Activated naive CD4-positive, alpha-beta T cell treated with anti-CD3 and anti-CD28 coated beads for 36 hours (primary cell): ENCODE measurements around the gene FOXL1. TPM values are rescaled to one million over a fixed set of nuclear protein-coding genes. Genes with fewer than 3 reads are reported as not detected.

Experiments used
- CTCF ChIA-PET: fragments of 350-600 bp; sonication (Branson Sonifier 250); formaldehyde crosslinking; loops from one replicate; lab custom pipeline; 2021; ENCODE audit warnings: antibody characterized with exemption; lab: Charles Lee
- DNase-seq: peaks from one replicate; pipeline ENCODE4 v3.0.0-alpha.2; 2020
- H3K27ac Mint-ChIP-seq: one replicate; pipeline ENCODE4 v1.8.0; 2021; ENCODE audit warnings: mild to moderate bottlenecking, mixed read lengths
- H3K27me3 Mint-ChIP-seq: one replicate; pipeline ENCODE4 v1.8.0; 2021; ENCODE audit warnings: low read depth, mixed read lengths
- H3K36me3 Mint-ChIP-seq: one replicate; pipeline ENCODE4 v1.8.0; 2021; ENCODE audit warnings: low read depth, mixed read lengths
- H3K4me1 Mint-ChIP-seq: one replicate; pipeline ENCODE4 v1.8.0; 2021; ENCODE audit warnings: low read depth, mixed read lengths
- H3K4me3 Mint-ChIP-seq: one replicate; pipeline ENCODE4 v1.8.0; 2021; ENCODE audit warnings: mild to moderate bottlenecking, moderate library complexity, mixed read lengths
- H3K9me3 Mint-ChIP-seq: one replicate; pipeline ENCODE4 v1.8.0; 2021; ENCODE audit warnings: mixed read lengths
- intact Hi-C: fragments of 100-400 bp; cut with micrococcal nuclease; formaldehyde crosslinking; loops from one replicate; pipeline ENCODE4 v1.15.1; 2023
- total RNA-seq, 2 experiments: library from RNA; stranded (reverse); gene quantifications; one replicate each; pipeline ENCODE4 v1.2.3, GENCODE V29; 2021

The FOXL1 gene
- total RNA-seq, 2 experiments from 2014 or later = not detected

GRCh38 chr16:86538196-86538780 is 40.1 kb upstream of the FOXL1 start:
- H3K27ac Mint-ChIP-seq = no peak overlapping the region
- no peaks in the 10 kb centered on the region for H3K9me3 Mint-ChIP-seq
- H3K27me3 Mint-ChIP-seq = no peaks in the 10 kb centered on the region
- H3K4me1 Mint-ChIP-seq = no peaks in the 10 kb centered on the region
- DNase-seq = no peak
- peaks cover 11% of the 10 kb centered on the region for H3K36me3 Mint-ChIP-seq
- no peak overlapping the region for H3K4me3 Mint-ChIP-seq
- intact Hi-C loops = no loop called here
- CTCF ChIA-PET = no interaction called here

DNA sequence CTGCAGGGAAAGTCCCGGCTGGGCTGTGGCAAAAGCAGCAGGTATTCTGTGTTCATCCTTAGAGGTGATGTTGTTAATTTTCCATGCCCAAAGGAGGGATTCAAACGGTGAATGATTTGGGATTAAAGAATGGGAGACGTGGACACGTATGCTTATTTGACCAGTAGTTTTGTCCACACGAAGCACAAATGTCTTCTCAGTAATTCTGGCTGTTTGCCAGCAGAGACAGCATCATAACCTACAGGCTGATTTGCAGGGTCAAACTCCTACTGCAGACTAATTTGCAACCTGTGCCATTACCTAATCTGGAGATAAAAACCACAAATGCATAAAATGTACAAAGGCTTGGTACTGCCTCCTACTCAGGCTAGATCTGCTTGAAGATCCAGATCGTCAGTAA is 37.5 kb upstream of the FOXL1 start:
- no peak for DNase-seq
- CTCF ChIA-PET = no interaction called here
- Mint-ChIP-seq H3K27me3 (no peaks in the 10 kb centered on the region), H3K9me3 (no peaks in the 10 kb centered on the region), H3K4me3 (no peak overlapping the region), H3K4me1 (no peaks in the 10 kb centered on the region), H3K27ac (no peak overlapping the region), H3K36me3 (peaks cover 21% of the 10 kb centered on the region)
- intact Hi-C loops = no loop called here

- Mint-ChIP-seq H3K36me3 (peaks cover 19% of the 10 kb centered on the region), H3K9me3 (no peaks in the 10 kb centered on the region), H3K4me1 (no peaks in the 10 kb centered on the region), H3K27me3 (no peaks in the 10 kb centered on the region), H3K27ac (no peak overlapping the region), H3K4me3 (no peak overlapping the region)
- intact Hi-C loops = no loop called here
- no peak for DNase-seq
- CTCF ChIA-PET = no interaction called here
Observed at GRCh38 chr16:86541560-86541959, 36.8 kb upstream of the FOXL1 start.

DNA sequence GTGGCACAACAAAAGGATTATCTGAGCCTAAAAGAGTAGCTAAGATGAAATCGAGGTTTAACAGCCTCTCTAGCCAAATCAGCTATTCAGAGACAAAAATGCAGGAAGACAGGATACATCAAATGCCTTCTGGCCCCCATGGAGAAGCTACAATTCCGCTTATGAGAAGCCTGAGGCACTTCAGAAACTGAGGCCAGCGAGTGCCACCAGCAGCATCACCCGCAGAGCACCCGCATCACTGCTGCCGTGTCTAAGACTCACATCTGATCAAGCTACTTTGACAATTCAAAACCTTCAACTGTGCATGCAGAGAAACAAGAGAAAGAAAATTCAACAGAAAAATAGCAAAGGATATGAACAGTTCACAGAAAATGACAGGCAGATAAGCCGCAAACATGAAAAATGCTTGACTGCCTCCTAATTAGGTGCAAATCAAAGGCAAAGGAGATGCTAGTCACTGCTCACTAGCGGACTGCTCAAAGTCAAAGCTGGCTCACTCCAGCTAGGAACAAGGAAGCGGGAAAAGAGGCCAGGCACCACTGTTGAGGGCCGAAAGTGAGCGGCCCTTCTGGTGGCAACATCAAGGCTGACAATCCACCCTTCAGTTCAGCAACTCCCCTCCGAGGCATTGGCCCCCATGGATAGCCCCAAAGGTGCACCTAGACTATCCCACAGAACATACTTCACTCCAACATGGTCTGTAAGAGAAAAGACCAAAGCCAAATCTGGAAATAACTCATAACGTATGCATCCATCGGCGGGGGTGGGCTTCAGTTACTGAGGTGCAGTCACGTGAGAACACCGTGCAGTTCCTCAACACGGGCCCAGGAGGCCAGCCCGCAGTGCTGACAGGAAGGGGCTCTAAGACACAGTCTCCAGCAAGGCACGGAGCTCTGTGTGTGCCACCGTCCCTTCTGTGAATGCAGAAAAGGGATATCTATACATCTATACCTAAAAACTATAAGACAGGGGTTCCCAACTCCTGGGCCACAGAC is 35.3 kb upstream of the FOXL1 start:
- CTCF ChIA-PET = interaction anchor here (0.6 kb wide), 1 partner anchor 724 kb away, joined by 3 read pairs; no protein-coding TSS in a partner anchor
- H3K4me3 Mint-ChIP-seq = no peak overlapping the region
- peaks cover 22% of the 10 kb centered on the region for H3K36me3 Mint-ChIP-seq
- no peaks in the 10 kb centered on the region for H3K27me3 Mint-ChIP-seq
- H3K9me3 Mint-ChIP-seq = no peaks in the 10 kb centered on the region
- H3K27ac Mint-ChIP-seq = no peak overlapping the region
- no peak for DNase-seq
- H3K4me1 Mint-ChIP-seq = no peaks in the 10 kb centered on the region
- intact Hi-C loops = no loop called here

DNA sequence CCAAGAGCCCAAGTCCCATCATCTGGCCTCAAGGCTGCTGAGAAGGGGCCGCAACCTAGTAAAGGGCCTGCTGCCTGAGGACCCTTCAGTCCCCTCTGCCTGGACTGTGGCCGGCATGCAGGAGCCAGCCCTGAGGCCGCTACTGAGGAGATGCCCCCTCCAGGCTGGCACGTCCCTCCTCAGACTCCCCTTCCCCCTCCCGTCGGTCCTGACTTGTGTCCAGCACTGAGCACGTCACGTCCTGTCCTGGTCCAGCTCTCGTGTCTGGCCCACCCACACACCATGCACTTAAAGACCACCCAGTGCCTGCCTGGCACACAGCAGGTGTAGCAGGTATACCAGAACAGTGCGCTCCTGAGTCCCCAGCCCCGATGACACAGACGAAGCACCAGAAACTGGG is 32.9 kb upstream of the FOXL1 start:
- CTCF ChIA-PET = no interaction called here
- Mint-ChIP-seq H3K27me3 (no peaks in the 10 kb centered on the region), H3K9me3 (no peaks in the 10 kb centered on the region), H3K27ac (no peak overlapping the region), H3K36me3 (peaks cover 22% of the 10 kb centered on the region), H3K4me3 (no peak overlapping the region), H3K4me1 (peaks cover 2% of the 10 kb centered on the region)
- no peak for DNase-seq
- intact Hi-C loops = no loop called here

GRCh38 chr16:86545954-86546637 is 32.3 kb upstream of the FOXL1 start:
- H3K4me1 Mint-ChIP-seq = peaks cover 2% of the 10 kb centered on the region
- no peaks in the 10 kb centered on the region for H3K9me3 Mint-ChIP-seq
- H3K27me3 Mint-ChIP-seq = no peaks in the 10 kb centered on the region
- no peak for DNase-seq
- peaks cover 22% of the 10 kb centered on the region for H3K36me3 Mint-ChIP-seq
- CTCF ChIA-PET = no interaction called here
- no peak overlapping the region for H3K4me3 Mint-ChIP-seq
- intact Hi-C loops = no loop called here
- no peak overlapping the region for H3K27ac Mint-ChIP-seq

DNA sequence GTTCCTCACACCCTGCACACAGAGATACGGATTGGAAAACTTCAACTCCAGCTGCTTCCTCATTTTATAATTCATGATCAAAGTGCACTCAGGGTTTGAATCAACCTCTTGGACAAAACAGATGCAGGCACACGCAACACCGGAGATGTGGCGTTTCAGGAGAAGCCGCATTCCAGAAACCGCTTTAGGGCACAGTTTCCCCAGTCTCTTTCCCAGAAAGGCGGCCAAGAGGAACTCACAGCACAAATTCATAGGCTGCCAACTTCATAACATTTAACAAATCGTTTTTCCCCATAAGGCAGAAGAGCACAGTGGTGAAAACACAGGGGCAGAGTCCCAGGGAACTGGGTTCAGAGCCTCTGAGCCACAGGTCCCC is 31.7 kb upstream of the FOXL1 start:
- CTCF ChIA-PET = no interaction called here
- Mint-ChIP-seq H3K9me3 (no peaks in the 10 kb centered on the region), H3K4me3 (no peak overlapping the region), H3K36me3 (peaks cover 22% of the 10 kb centered on the region), H3K4me1 (peaks cover 2% of the 10 kb centered on the region), H3K27ac (no peak overlapping the region), H3K27me3 (no peaks in the 10 kb centered on the region)
- intact Hi-C loops = no loop called here
- no peak for DNase-seq

DNA sequence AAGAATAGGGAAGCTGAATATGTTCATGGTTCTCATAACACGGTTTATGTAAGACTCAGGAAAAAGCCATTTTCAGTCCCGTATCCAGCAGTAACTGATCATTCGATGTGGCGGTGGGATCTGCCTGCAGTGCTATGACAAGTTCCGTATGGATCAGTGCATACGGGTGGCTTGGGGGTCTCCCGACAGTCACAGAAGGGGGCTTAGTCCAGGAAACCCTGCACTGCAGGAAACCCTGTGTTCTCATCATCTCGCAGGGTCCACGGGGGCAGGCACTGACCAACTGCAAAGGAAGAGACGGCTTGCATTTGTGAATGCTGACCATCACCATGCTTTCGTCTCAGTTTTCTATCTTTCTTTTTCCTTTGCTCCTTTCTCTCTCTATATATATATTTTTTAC is 31.1 kb upstream of the FOXL1 start:
- Mint-ChIP-seq H3K4me1 (peaks cover 2% of the 10 kb centered on the region), H3K9me3 (no peaks in the 10 kb centered on the region), H3K27ac (no peak overlapping the region), H3K27me3 (no peaks in the 10 kb centered on the region), H3K4me3 (no peak overlapping the region), H3K36me3 (peaks cover 18% of the 10 kb centered on the region)
- intact Hi-C loops = no loop called here
- CTCF ChIA-PET = no interaction called here
- DNase-seq = no peak

GRCh38 chr16:86549076-86549892 is 29.1 kb upstream of the FOXL1 start:
- Mint-ChIP-seq H3K4me3 (no peak overlapping the region), H3K4me1 (peaks cover 13% of the 10 kb centered on the region), H3K9me3 (no peaks in the 10 kb centered on the region), H3K27ac (no peak overlapping the region), H3K36me3 (peaks cover 25% of the 10 kb centered on the region), H3K27me3 (no peaks in the 10 kb centered on the region)
- intact Hi-C loops = no loop called here
- CTCF ChIA-PET = no interaction called here
- peak; percentile 19 for DNase-seq

GRCh38 chr16:86549893-86550190 is 28.5 kb upstream of the FOXL1 start:
- no peak overlapping the region for H3K4me3 Mint-ChIP-seq
- H3K27me3 Mint-ChIP-seq = no peaks in the 10 kb centered on the region
- intact Hi-C loops = loop anchor here (10.0 kb wide), 1 partner anchor 945 kb away; the partner anchor contains the start of gene ZCCHC14
- peaks cover 13% of the 10 kb centered on the region for H3K4me1 Mint-ChIP-seq
- H3K9me3 Mint-ChIP-seq = no peaks in the 10 kb centered on the region
- H3K36me3 Mint-ChIP-seq = peaks cover 22% of the 10 kb centered on the region
- H3K27ac Mint-ChIP-seq = no peak overlapping the region
- DNase-seq = no peak
- CTCF ChIA-PET = no interaction called here

- no peak overlapping the region for H3K27ac Mint-ChIP-seq
- H3K36me3 Mint-ChIP-seq = peaks cover 19% of the 10 kb centered on the region
- H3K4me1 Mint-ChIP-seq = peaks cover 13% of the 10 kb centered on the region
- CTCF ChIA-PET = no interaction called here
- DNase-seq = no peak
- intact Hi-C loops = loop anchor here (10.0 kb wide), 1 partner anchor 945 kb away; the partner anchor contains the start of gene ZCCHC14
- no peak overlapping the region for H3K4me3 Mint-ChIP-seq
- H3K27me3 Mint-ChIP-seq = no peaks in the 10 kb centered on the region
- no peaks in the 10 kb centered on the region for H3K9me3 Mint-ChIP-seq
Observed at GRCh38 chr16:86550281-86550680, 28.1 kb upstream of the FOXL1 start.

- peaks cover 13% of the 10 kb centered on the region for H3K4me1 Mint-ChIP-seq
Observed at GRCh38 chr16:86553356-86553755, 25.0 kb upstream of the FOXL1 start.

More at GRCh38 chr16:86553356-86553755, 25.0 kb upstream of the FOXL1 start:
- H3K36me3 Mint-ChIP-seq = peaks cover 10% of the 10 kb centered on the region
- no peaks in the 10 kb centered on the region for H3K9me3 Mint-ChIP-seq
- H3K4me3 Mint-ChIP-seq = peak overlapping the region; percentile 92
- CTCF ChIA-PET = no interaction called here
- H3K27me3 Mint-ChIP-seq = no peaks in the 10 kb centered on the region
- intact Hi-C loops = loop anchor here (10.0 kb wide), 1 partner anchor 941 kb away; the partner anchor contains the start of gene ZCCHC14
- H3K27ac Mint-ChIP-seq = no peak overlapping the region
- DNase-seq = no peak
